GM19438 (cell line): ENCODE data around the gene SNRNP27.

Source experiments
- ATAC-seq: cut with Tn5 transposase; IDR thresholded peaks from one replicate; pipeline ENCODE4 v1.9.1; 2021; ENCODE audit warnings: low read depth; ENCODE audit not compliant: unreplicated experiment

SNRNP27 gene

GRCh38 chr2:69914950-69915945 lies 21.5 kb downstream of the SNRNP27 start, which contains the start of gene MXD1:
TSS of gene MXD1 (plus strand) at chr2:69915109. CDS start at chr2:69915331, 222 bp downstream.
- peak; percentile 86 for ATAC-seq

DNA sequence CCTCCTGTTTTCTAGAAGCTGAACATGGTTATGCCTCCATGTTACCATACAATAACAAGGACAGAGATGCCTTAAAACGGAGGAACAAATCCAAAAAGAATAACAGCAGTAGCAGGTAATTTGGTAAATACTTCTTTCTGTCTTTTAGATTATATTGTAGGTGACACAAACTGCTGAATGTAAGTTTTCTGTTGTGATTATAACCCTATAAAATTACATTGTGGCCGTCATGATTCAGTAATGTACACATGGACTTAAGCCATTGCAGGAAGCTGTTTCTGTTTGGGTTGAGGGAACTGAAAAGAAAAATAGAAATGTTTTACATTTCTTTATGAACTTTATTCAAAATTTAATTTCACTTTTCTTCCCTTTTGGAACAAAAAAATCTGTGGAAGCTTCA lies 22.4 kb downstream of the SNRNP27 start:
- no peak for ATAC-seq

DNA sequence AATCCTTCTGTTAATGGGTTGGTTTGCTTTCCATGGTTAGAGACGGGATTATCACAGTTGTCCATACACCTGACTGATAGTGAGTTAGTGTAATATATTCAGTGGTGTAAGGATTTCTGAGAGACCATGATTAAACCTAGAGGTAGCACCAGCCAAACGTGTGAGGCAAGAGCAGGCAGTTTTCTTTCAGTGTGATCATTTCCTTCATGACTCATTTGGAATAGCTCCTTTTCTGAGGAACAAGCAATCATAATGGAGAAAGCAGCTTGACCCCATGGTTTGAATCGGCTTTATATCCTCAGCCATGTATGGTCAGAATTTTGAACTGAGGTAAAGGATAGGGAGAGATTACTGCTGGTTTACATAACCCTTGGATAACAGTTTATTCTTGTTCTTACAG lies 24.1 kb downstream of the SNRNP27 start:
- ATAC-seq, result no peak

DNA sequence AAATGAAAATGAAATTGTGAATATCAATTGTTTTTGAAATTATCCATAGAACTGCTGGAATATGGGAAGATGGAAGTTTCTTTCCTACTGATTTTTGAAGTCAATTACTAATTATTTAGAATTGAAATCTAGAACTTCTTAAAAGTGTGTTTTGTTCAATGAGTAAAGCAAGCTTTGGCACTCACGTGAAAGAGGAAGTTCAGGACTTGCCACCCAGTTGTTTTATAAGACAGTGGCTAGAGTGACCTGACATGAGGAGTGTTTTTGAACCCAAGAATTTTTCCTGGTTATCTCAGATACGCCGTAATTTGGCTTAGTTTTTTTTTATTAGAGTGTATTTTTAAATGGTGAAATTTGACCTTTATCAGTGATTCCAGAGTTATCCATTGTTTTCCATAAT lies 24.6 kb downstream of the SNRNP27 start:
- no peak for ATAC-seq

- ATAC-seq, result no peak
These were observed 29.4 kb downstream of the SNRNP27 start for GRCh38 chr2:69923116-69923515.

DNA sequence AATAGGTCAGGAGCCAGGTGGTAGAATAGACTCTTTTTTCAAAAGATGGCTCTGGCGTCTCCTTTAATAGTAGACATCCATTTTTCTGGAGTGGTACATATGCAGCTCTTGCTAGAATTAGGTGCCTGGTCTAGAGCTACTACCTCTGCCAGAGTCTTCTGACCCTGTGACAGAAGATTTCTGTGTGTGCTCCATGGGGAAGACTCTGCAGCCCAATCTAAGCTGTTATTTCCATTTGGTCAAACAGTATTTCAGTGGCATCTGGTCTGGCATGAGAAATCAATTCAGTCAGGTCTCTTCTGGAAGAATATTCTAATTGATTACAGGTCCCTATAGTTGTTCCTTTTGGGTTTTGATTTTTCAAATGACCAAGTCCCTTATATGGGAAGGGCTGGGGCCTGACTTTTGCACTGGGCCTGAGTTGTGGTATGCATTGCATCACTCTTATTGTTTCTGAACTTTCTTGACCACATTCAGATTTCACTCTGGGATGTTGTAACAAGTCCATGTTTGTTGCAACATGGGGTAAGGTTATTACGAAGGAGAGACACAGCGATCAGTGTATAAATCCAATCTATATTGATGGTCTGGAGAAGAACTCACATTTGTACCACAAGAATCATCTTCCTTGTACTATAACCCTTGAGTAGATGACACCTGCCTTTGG lies 33.2 kb downstream of the SNRNP27 start:
- no peak for ATAC-seq

- ATAC-seq, result no peak
These were observed 38.3 kb downstream of the SNRNP27 start for GRCh38 chr2:69931832-69932595.

DNA sequence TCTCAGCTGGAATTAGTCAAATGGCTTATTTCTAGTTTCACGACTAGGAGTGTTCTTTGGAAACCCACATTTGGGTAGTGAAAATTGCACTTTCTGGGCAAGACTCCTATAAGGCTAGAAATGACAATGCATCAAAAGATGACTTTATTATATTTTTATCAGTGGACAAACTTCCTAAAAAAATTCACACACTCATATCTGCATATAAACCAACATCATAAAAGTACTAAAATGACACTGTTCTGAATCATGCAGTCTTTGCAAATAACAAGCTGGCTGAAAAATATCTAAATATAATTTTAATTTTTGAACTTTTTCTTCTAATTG lies 38.8 kb downstream of the SNRNP27 start:
- ATAC-seq, result no peak

DNA sequence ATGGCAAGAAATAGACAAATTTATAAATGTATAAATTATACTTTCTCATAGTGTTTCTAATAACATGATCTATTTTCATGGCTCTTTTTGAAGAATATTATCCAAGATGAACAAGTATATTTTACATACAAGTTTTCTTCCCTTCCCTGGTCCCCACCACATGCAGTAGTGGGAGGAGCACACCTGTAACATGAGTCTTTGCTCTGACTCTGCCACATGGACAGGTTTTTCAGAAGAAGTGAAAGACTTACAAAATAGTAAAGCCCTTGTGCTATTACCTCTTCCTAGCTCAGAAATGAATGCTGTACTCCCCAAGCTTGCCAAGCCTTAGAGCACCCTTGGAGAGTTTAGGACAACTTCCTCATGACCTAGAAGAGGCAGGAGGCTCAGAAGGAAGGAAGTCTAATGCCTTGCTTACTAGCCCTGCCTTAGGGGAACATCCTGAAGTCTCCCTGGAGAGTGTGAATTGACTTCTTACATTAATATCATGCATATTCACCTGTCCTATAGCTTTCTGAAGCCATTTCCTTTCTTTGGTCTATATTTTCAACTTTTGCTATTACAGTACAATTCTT lies 39.6 kb downstream of the SNRNP27 start:
- no peak for ATAC-seq

DNA sequence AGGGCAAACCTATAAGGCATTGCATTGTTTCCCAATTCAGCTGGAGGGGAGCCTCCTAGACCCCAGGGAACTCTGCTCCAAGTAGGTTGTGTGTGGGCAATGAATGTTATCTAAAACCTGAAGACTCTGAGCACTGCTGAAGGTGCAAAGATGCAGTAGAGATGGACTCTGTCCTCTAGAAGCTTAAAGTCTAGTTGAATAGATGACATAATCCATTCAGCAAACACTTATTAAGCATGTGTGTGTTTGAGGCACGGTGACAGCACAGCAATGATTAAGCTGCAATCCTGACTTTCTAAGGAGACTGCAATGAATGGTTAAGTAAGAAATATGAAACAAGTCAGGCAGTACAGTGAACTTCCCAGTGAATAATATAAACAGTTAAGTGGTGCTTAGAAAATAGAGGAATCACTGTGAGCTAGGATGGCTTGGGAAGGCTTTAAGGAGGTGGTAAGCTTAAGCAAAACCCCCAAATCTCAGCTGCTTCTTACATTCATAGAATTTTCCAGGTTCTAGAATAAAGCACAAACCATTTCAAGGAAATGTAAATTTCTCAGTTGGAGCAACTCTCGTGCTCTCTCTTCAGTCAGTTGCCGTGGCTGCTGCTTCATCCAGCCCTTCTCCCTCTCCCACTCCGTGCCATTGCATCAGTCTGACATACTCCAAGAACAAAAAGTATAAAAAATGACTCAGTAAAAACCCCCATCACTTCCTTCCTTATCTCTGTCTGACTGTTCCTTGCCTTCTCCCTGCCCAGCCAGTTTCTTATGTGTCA lies 40.3 kb downstream of the SNRNP27 start:
- ATAC-seq, result no peak

DNA sequence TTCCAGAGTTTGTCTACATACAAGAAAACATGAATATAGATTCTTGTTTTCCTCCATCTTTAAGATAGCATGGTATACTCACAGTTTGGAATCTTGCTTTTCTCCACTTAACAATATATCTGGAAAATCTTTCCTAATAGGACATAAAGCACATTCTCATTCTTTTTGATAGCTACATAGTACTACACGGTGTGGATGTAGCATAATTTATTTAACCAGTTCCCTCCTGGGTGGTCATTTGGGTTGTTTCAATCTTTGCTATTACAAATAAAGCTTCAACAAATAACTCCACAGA lies 40.8 kb downstream of the SNRNP27 start:
- ATAC-seq, result no peak

- no peak for ATAC-seq
These were observed 41.3 kb downstream of the SNRNP27 start for GRCh38 chr2:69935011-69935410.

GRCh38 chr2:69936906-69937305 lies 43.1 kb downstream of the SNRNP27 start:
- no peak for ATAC-seq

- no peak for ATAC-seq
These were observed 44.2 kb downstream of the SNRNP27 start for GRCh38 chr2:69937968-69938367.

DNA sequence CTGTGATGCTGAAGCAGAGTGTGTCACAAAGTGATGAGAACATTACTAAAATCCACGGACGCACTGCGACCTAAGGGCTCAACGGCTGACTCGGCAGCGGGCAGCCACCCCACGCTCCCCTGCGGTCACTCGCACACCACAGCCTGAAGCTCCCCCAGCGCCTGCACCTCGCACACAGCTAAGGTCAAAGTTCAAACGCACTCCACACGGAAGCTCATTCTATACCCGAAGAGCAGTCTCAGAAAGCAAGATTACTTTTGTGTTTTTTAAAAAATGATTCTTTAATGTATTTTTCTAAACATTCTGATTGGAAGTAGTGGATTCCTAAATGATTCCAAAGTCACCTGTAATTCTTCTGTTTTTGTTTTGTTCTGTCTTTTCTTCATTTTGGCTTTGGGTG lies 46.0 kb downstream of the SNRNP27 start:
- no peak for ATAC-seq

DNA sequence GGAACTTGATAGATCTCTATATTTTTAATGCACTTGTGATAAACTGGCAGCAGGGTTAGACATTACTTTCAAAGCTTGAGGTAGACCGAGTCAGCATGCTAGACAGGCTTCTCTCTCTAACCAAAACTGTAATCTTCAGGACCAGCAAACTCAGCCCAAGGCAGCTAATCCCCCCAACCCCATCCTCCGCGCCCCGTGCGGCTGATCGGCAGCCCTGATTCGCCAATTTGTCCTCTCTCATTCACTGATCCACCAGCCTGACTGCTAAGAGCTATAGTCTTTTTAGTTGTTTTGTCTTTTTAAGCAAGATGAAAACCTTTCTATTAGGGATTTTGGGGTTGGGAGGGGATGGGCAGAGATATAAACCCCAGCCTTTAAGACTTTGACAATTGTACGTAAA lies 46.9 kb downstream of the SNRNP27 start:
- no peak for ATAC-seq

DNA sequence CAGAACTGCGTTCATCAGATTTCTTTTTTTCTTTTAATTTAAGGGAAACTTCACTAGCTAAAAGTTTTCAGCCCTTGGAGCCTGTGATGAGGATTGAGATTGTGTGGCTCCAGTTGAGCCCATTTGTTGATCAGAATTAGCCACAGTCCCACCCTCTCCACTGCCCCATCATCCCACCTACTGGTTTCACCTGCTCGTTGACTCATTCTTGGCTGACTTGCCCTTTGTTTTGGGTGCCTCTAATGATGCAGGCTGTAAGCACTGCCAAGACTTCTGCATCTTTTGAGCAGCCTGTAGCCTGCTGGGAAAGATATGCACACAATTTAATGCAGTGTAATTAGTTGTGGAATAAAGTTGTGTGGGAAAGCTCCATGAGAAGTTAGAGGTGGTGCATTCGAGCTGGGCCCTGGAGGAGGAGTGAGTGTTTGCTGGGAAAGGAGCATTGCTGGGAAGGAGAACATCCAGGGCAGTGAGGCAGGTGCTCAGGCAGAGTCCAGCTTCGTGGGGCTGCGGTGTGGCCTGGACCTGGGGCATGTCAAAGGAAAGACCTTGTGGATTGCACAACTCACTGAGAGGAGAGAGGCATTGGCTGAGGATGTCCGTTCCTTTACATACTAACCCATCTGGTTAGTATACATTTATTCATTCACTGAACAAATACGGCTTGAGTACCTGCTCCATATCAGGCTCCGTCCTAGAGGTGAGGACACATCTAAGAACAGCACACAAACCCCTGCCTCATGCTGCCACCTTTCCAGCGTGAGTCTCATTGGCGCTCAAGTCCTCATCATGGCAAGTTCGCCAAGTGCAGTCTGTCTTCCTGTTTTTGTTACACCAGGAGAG lies 49.5 kb downstream of the SNRNP27 start:
- ATAC-seq, result no peak

DNA sequence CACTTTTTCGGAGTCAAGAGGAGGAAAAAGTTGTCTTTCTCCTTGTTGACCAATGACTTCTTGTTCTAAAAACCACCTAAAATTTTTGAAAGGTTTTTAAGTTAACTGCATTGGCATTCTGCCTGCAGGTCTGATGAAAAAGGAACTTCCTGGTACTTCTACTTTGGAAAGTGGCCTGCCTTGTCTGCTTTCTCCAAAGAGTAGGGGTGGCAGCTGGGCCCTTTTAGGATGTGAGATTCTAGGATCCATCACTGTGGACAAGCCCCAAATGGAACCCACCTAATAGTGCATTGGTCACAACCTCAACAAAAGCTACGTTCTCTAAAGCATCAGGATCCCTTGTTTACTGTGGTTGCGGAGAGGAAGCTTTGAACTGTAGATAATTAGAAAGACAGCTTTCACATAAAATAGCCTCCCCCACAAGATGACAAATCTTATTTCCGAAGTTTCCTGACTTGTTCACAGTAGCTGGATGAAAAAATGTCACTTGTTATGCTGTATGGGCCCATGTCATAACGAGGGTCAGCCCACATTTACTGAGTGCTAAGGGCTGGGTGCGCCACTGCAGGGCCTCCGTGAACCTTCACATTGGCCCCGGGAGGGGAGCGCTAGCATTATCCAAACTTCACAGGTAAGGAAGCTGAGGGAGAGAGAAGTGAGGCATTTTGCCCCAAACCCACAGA lies 50.2 kb downstream of the SNRNP27 start:
- no peak for ATAC-seq

DNA sequence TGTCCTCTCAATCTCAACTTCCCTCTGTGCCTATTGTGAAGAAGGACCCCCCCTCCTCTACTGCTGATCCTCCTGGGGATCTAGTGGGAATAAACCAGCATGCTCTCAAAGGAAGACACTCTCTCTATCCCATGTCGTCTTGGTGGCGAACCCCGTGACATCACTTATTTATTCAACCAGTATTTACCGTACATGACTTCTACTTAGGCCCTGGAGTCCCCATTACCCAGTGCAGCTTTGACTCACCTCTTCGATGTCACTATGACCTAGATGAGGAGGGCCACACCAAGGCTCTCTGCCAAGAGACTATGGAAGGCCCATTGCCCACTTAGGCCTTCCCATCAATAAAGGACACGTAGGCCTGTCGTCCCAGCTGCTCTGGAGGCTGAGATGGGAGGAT lies 51.0 kb downstream of the SNRNP27 start:
- no peak for ATAC-seq
